CD4-positive, alpha-beta T cell treated with Interleukin-17A for 4 hours (primary cell): ENCODE measurements around the gene RPS5.
"Not testable (repeated sequence)": the region's sequence is repeated elsewhere in the genome, so short reads cannot be mapped to it uniquely, and the experiment has no call there.

ENCODE experiments used
- DNase-seq: peaks from one replicate; pipeline ENCODE4 v3.0.0-alpha.2; 2020; ENCODE audit warnings: mixed read lengths

Gene RPS5

GRCh38 chr19:58407658-58408151 is 20.6 kb downstream of the RPS5 start:
- no peak for DNase-seq

GRCh38 chr19:58408152-58409009 is 21.3 kb downstream of the RPS5 start, which contains the start of gene ZNF584:
TSS of gene ZNF584 (plus strand) at chr19:58408649. CDS start at chr19:58409148, 499 bp downstream.
- DNase-seq, result peak; percentile 95

GRCh38 chr19:58409010-58409790 is 22.1 kb downstream of the RPS5 start:
- no peak for DNase-seq

- no peak for DNase-seq
Measured at GRCh38 chr19:58416604-58417003, 29.5 kb downstream of the RPS5 start.

- DNase-seq, result no peak
Measured at GRCh38 chr19:58417071-58417470, 30.0 kb downstream of the RPS5 start.

GRCh38 chr19:58428617-58429016 is 41.5 kb downstream of the RPS5 start:
- no peak for DNase-seq

GRCh38 chr19:58429745-58430144 is 42.7 kb downstream of the RPS5 start:
- DNase-seq, result no peak

GRCh38 chr19:58434217-58434616 is 47.1 kb downstream of the RPS5 start:
- no peak for DNase-seq

- peak; percentile 95 for DNase-seq
Measured at GRCh38 chr19:58439576-58440554, 52.8 kb downstream of the RPS5 start, which contains the start of gene ZNF132. TSS of gene ZNF132 (minus strand) at chr19:58440153. CDS start at chr19:58439821, 332 bp downstream.

- DNase-seq, result no peak
Measured at GRCh38 chr19:58440556-58440955, 53.5 kb downstream of the RPS5 start.

- DNase-seq, result not testable (repeated sequence)
Measured at GRCh38 chr19:58442986-58443385, 55.9 kb downstream of the RPS5 start.
